Measurements from ENCODE around the gene HOXA6. TPM values are rescaled to one million over a fixed set of nuclear protein-coding genes. Genes with fewer than 3 reads are reported as not detected.

Gene HOXA6
- total RNA-seq, 1 experiment from 2014 or later = not detected

GRCh38 chr7:27166531-27167505 is 19.2 kb upstream of the HOXA6 start (continued):
- TF ChIP-seq CDX4 (CRISPR knock-in tag; IDR thresholded peaks at IDR 0.05; ENCODE audit: borderline replicate concordance) = no peak; the same call in 1 of the 2 replicates
- TF ChIP-seq ZNF512 (CRISPR knock-in tag; IDR thresholded peaks at IDR 0.05; ENCODE audit: borderline replicate concordance) = no peak
- no peak for TF ChIP-seq IRF1 (CRISPR knock-in tag; IDR thresholded peaks at IDR 0.05)
- TF ChIP-seq ZNF396 (CRISPR knock-in tag; IDR thresholded peaks at IDR 0.05; ENCODE audit: borderline replicate concordance) = no peak
- TF ChIP-seq NFE2L1 (CRISPR knock-in tag; IDR thresholded peaks at IDR 0.05) = no peak
- TF ChIP-seq ETV6 (CRISPR knock-in tag; IDR thresholded peaks at IDR 0.05) = no peak
- no peak for TF ChIP-seq ATF2 (CRISPR knock-in tag; IDR thresholded peaks at IDR 0.05; ENCODE audit: borderline replicate concordance, low read depth)

GRCh38 chr7:27165996-27166530 is 18.5 kb upstream of the HOXA6 start:
- H3K27ac Mint-ChIP-seq = no peak overlapping the region
- peak; percentile 24 for DNase-seq (ENCODE audit: low spot score)
- no peaks in the 10 kb centered on the region for H3K9me3 Mint-ChIP-seq
- TF ChIP-seq CREB1 (CRISPR knock-in tag; IDR thresholded peaks at IDR 0.05) = no peak
- TF ChIP-seq ZNF423 (CRISPR knock-in tag; IDR thresholded peaks at IDR 0.05) = no peak
- no peak for TF ChIP-seq ZNF263 (CRISPR knock-in tag; IDR thresholded peaks at IDR 0.05; ENCODE audit: low read depth)
- no peak for TF ChIP-seq MAX (CRISPR knock-in tag; IDR thresholded peaks at IDR 0.05)
- no peak for TF ChIP-seq ZNF281 (CRISPR knock-in tag; IDR thresholded peaks at IDR 0.05)
- TF ChIP-seq CREM (CRISPR knock-in tag; IDR thresholded peaks at IDR 0.05) = no peak
- TF ChIP-seq MYBL2 (CRISPR knock-in tag; IDR thresholded peaks at IDR 0.05) = no peak
- TF ChIP-seq E2F4 (CRISPR knock-in tag; IDR thresholded peaks at IDR 0.05; ENCODE audit: borderline replicate concordance, low read depth) = no peak
- no peak for ATAC-seq
- CTCF ChIA-PET = interaction anchor here (0.6 to 2.3 kb wide), 7 partner anchors 10 to 308 kb away, joined by 3 to 19 read pairs (median 4); partner anchors contain the start of genes HOXA3, HOXA5 and HOXA7
- no peak overlapping the region for H3K4me3 Mint-ChIP-seq
- H3K36me3 Mint-ChIP-seq = 0 out of 2 replicates have a peak, but pooled peaks cover 2% of the 10 kb centered on the region
- peaks cover 16% of the 10 kb centered on the region for H3K4me1 Mint-ChIP-seq
- H3K27me3 Mint-ChIP-seq (ENCODE audit: low read depth) = peaks cover 100% of the 10 kb centered on the region
- POLR2A ChIA-PET = no interaction called here
